K562 (cell line): Measurements from ENCODE around the gene SAT2. TPM values are rescaled to one million over a fixed set of nuclear protein-coding genes. Genes with fewer than 3 reads are reported as not detected.

Experiments used
- ARID1B ChIP-seq: fragments of 450-650 bp; IDR thresholded peaks from 2 replicates; pipeline ENCODE4 v1.6.1; 2016; ENCODE audit warnings: antibody characterized with exemption, mild to moderate bottlenecking, inconsistent platforms
- CREB3L1 ChIP-seq: fragments of 450-650 bp; IDR thresholded peaks from 2 replicates; pipeline ENCODE4 v1.6.1; 2014; ENCODE audit warnings: low read depth, mild to moderate bottlenecking, moderate library complexity, borderline replicate concordance
- FUS ChIP-seq: fragments of 200-400 bp; formaldehyde crosslinking; optimal IDR thresholded peaks from 2 replicates; pipeline ENCODE3; 2017; ENCODE audit warnings: low read depth, low read length
- MEF2A ChIP-seq: IDR thresholded peaks from 2 replicates; pipeline ENCODE4 v1.6.1; 2011; ENCODE audit warnings: low read depth, mild to moderate bottlenecking, low read length, moderate library complexity; ENCODE audit not compliant: control insufficient read depth
- MNT ChIP-seq, 2 experiments: fragments of 450-650 bp; conservative IDR thresholded peaks; 2 replicates each; pipeline ENCODE4 v1.6.1; 2017; ENCODE audit warnings: mild to moderate bottlenecking in 2 of 2, moderate library complexity in 2 of 2
- NR1H2 ChIP-seq: sonication (generic); formaldehyde crosslinking; IDR thresholded peaks from 2 replicates; pipeline ENCODE4 v1.4.0; 2020; ENCODE audit warnings: mild to moderate bottlenecking, missing genetic modification reagents
- PCBP1 ChIP-seq: fragments of 200-400 bp; formaldehyde crosslinking; IDR thresholded peaks from 2 replicates; pipeline ENCODE4 v1.6.1; 2018; ENCODE audit warnings: mild to moderate bottlenecking, low read depth, low read length; ENCODE audit not compliant: poor library complexity, severe bottlenecking
- SAP30 ChIP-seq: fragments of 200-600 bp; sonication (generic); IDR thresholded peaks from 2 replicates; pipeline ENCODE4 v1.6.1; 2012; ENCODE audit warnings: borderline replicate concordance, low read depth, mild to moderate bottlenecking, moderate library complexity, low read length, control low read depth, inconsistent platforms; ENCODE audit not compliant: insufficient read depth, poor library complexity, severe bottlenecking
- TARDBP ChIP-seq: fragments of 450-650 bp; IDR thresholded peaks from 2 replicates; pipeline ENCODE4 v1.6.1; 2016
- TCF7L2 ChIP-seq: fragments of 150-350 bp; IDR thresholded peaks from 2 replicates; pipeline ENCODE4 v1.6.1; 2016; ENCODE audit warnings: low read depth, mild to moderate bottlenecking, low read length, moderate library complexity
- TEAD2 ChIP-seq: fragments of 450-650 bp; IDR thresholded peaks from 2 replicates; pipeline ENCODE4 v1.6.1; 2016; ENCODE audit warnings: missing genetic modification characterization, control low read depth, missing compliant biosample characterization
- ZNF507 ChIP-seq: conservative IDR thresholded peaks from 2 replicates; pipeline ENCODE4 v1.6.1; 2017; ENCODE audit warnings: missing genetic modification characterization, missing compliant biosample characterization
- polyA plus RNA-seq, 8 experiments: library from polyadenylated mRNA; depleted of rRNA in 4 of 8; stranded (reverse) in 5 of 8; unstranded in 3 of 8; fragments of >200 nt; fragmentation: Nextera tagmentation in 2 of 8; fragmentation: Illumina TruSeq in 1 of 8; extraction: Ambion mirVana in 2 of 8; extraction: Trizol in 1 of 8; gene quantifications; 2 replicates each; pipeline versions ENCODE4 v1.2.1 to v1.2.3, GENCODE V29; 2011 to 2014; ENCODE audit warnings: inconsistent platforms in 1 of 8, missing spikeins in 1 of 8
- total RNA-seq, 7 experiments: library from RNA; depleted of rRNA in 6 of 7; stranded (reverse); fragments of >200 nt in 6 of 7; fragmentation: Illumina TruSeq in 2 of 7; extraction: Trizol in 2 of 7; gene quantifications; 2 replicates each; pipeline versions ENCODE4 v1.2.1 to v1.2.3, GENCODE V29; 2011 to 2021; ENCODE audit warnings: low replicate concordance in 1 of 7

Gene SAT2
- total and polyA plus RNA-seq, 9 of the 15 experiments (the other 6 are each of a cell fraction or from before 2014, with no cell fraction given) = 2.0 to 8.0 (median 5.3) TPM

GRCh38 chr17:7586673-7587419 lies 40.8 kb downstream of the SAT2 start (continued):
- no peak; the same call in 1 of the 2 replicates for TF ChIP-seq ARID1B
- TF ChIP-seq PCBP1 = no peak
- TF ChIP-seq NR1H2 (CRISPR knock-in tag) = no peak
- no peak for TF ChIP-seq TCF7L2
- no peak for TF ChIP-seq MNT (conservative IDR thresholded peaks at IDR 0.05)
- TF ChIP-seq MEF2A = no peak
- no peak for TF ChIP-seq ZNF507
- no peak for TF ChIP-seq TEAD2
- TF ChIP-seq TARDBP = no peak
- no peak for TF ChIP-seq CREB3L1
- TF ChIP-seq FUS = no peak
- no peak for TF ChIP-seq SAP30
